GM18867 (cell line): ENCODE measurements around the gene TMEM125.

Experiments used
- ATAC-seq: cut with Tn5 transposase; IDR thresholded peaks from one replicate; pipeline ENCODE4 v1.9.1; 2021; ENCODE audit warnings: mild to moderate bottlenecking, moderate library complexity; ENCODE audit not compliant: unreplicated experiment

Gene TMEM125

DNA sequence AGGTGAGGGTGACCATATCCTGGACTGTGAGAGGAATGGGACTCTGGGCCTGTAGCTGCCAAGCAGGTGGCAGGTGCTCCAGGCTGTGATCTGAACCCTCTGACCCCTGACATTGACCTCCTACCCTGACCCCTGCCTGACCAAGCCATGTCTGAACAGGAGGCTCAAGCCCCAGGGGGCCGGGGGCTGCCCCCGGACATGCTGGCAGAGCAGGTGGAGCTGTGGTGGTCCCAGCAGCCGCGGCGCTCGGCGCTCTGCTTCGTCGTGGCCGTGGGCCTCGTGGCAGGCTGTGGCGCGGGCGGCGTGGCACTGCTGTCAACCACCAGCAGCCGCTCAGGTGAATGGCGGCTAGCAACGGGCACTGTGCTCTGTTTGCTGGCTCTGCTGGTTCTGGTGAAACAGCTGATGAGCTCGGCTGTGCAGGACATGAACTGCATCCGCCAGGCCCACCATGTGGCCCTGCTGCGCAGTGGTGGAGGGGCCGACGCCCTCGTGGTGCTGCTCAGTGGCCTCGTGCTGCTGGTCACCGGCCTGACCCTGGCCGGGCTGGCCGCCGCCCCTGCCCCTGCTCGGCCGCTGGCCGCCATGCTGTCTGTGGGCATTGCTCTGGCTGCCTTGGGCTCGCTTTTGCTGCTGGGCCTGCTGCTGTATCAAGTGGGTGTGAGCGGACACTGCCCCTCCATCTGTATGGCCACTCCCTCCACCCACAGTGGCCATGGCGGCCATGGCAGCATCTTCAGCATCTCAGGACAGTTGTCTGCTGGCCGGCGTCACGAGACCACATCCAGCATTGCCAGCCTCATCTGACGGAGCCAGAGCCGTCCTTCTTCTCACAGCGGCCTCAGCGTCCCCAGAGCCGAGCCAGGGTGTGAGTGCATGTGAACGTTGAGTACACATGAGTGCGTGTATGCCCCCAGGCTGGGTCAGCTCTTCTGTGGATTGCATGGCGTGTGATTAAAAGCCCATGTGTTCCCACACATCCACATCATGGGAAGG, 3.1 kb downstream of the TMEM125 start:
- no peak for ATAC-seq

DNA sequence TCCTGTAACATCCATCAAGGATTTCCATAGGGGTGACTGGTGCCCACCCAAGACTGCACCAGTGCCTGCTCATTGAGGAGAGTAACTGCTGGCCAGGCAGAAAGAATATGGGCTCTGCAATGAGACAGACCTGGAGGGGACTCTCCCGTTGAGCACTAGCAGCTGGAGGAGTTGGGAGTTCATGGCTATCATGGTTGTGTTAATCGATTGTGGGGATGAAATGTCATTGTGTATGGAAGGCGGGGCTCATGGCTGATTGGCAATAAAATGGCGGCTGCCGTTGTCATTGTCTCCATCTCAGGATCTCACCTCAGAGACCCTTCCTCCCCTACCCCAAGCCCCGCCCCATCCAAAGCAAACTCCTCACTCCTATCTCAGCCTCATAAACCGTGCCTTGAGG, 3.9 kb downstream of the TMEM125 start:
- no peak for ATAC-seq

- no peak for ATAC-seq
These were observed 4.5 kb downstream of the TMEM125 start for GRCh38 chr1:43274125-43274803.

GRCh38 chr1:43274804-43275180, 5.0 kb downstream of the TMEM125 start:
- ATAC-seq: no peak

DNA sequence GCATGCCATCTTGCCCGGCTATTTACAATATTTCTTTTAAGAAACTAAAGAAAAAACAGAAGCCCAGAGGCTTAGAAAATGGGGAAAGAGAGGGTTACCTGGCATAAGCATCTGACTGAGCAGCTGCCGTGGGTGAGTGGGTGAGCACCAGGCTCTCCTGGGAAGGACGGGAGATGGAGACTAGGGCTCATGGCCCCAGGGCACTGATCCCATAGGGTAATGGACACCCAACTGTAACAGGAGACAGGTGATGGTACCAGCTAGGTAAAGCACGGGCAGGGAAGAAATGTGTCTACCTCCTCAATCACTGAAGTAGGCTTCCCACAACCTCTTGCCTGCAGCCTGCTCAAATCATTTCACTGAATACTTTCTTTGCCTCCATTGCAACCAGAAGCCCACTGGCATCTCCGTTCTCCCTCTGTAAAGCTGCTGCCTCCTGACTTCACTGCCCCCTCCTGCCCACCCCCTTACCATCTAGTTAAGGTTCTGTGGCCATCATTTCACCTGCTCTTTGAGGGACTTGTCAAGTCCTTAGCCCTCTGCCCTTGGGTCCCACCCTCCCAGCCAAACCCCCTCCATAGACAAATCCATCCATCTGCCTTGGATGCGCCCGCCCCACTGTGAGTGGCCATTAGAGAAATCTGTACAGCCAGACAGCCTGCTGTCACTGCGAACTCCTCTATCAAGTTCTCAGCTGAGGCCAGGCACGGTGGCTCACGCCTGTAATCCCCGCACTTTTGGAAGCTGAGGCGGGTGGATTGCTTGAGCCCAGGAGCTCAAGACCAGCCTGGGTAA, 6.2 kb downstream of the TMEM125 start:
- ATAC-seq: no peak

- no peak for ATAC-seq
These were observed 6.9 kb downstream of the TMEM125 start for GRCh38 chr1:43276673-43277072.

DNA sequence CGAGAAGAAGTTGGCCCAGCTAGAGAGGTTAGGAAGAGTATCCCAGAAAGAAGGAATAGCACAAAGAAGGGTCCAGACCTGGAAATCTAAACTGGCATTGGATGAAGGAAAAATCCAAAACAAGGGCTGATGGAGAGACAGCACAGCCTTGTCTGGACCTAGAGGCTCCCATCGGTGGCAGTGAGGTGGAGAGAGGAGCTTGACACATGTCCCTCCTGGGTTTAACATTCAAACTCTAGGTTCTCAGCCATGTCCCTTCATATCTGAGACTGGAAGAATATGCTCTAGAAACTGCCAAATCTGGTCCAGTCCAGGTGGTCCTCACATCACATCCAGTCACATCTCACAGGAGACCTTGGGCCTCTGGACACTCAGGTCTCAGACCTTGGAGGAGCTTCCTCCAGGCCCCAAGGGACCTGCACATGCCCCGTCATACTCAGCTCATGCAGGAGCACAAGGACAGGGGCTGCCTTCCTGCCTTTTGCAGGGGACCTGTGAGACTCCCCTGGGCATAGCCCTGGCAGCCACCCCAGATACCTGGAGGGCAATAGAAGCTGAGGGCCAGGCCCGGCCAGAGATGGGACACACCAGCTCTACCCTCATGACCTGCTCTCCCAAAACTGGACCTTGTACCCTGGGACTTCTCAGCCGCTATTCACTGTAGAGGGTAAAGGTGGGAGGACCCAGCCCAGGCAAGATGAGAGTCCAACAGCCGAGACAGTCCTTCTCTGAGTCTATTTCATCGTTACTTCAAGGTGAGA, 7.5 kb downstream of the TMEM125 start:
- ATAC-seq: no peak

DNA sequence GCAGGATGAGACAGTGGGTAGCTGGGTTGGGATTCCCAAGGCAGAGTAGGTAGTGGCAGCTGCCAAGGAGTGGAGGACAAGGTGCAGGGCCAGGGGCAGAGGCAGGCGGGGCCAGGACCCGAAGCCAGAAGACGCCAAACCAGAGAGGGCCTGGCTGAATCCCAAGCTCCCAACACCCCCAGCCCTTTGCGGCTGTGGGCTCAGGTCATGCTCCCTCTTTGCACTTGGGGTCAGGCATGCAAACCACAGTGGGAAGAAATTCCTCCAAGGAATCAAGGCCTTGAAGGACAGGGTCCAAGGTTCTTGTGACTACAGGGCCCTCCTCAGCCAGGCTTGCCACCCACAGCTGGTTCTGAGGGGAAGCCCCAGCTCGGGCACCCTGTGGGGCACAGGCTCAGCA, 9.4 kb downstream of the TMEM125 start:
- no peak for ATAC-seq

GRCh38 chr1:43279666-43280065, 9.9 kb downstream of the TMEM125 start:
- ATAC-seq: no peak

DNA sequence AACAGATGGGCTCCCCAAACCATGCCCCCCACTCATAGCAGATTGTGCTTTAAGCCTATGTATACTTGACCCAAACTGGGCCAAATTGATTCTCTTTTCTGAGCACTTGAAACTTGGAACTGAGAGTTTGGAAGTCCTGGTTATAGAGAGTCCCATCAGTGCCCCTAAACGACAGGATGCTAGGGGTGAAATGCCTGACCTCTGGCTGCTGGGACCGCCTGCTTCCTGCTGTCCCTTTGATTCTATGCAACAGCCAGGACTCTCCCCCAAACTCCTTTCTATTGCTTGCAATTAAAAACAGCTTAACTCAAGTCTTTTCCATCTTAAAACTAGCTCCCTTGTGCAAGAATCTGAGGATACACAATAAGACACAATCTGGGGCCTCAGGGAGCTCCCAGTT, 10.9 kb downstream of the TMEM125 start:
- ATAC-seq: no peak

GRCh38 chr1:43282220-43283195, 12.7 kb downstream of the TMEM125 start:
- ATAC-seq: no peak

DNA sequence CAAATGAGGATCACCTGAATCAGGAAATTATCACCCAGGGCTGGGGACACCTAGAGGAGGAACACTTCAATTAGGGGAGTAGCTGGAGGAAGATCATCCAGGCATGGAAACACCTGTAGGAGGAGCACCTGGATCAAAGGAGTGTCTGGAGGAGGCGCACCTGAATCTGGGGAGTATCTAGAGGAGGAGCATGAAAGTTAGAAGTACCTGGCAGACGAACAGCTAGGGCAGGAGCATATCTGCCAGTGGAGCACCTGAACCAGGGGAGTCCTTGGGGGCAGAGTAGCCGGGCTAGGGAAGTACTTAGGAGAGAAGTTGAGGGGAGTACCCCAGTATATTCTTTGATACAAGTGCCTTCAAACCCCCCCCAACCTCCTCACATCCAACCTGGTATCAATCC, 14.3 kb downstream of the TMEM125 start:
- no peak for ATAC-seq

- ATAC-seq: no peak
These were observed 14.8 kb downstream of the TMEM125 start for GRCh38 chr1:43284546-43285110.

DNA sequence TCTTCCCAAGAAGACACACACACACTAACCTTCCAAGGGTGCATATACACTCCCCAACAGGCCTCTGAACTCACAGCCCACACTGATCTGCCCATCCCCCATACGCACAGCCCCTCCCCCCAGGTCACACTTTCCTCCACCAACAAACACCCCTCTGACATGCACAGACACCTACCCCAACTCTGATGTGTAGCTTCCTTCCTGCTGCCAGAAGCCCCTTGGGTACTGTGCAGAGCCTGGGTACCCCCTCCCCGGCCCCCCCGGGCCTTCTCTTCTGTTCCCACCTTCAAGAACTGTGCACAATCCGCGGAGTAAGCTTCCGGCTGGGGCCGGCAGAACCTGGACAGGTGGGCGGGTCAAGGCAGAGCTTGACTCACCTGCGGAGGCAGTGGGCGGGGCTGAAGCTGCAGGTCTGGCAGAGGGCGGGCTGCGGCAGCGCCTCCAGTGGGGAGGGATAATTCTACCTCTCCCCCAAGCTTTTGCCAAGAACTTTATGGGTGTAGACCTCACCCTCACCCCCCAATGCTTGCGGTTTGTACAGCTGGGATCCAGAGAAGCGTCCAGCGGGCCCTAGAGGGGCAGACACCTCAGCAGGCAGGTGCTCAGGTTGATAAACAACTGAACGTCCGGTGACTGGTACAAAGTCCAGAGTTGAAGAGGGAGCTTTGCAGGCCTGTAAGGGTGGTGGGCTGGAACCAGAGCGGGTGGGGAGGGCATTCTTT, 15.6 kb downstream of the TMEM125 start, which contains the start of gene C1orf210:
TSS of gene C1orf210 (minus strand) at position 313 of the 722 bp plus-strand sequence. CDS start 2,311 bp downstream, outside the sequence.
- ATAC-seq: no peak

- ATAC-seq: no peak
These were observed 16.3 kb downstream of the TMEM125 start for GRCh38 chr1:43286115-43286514.

DNA sequence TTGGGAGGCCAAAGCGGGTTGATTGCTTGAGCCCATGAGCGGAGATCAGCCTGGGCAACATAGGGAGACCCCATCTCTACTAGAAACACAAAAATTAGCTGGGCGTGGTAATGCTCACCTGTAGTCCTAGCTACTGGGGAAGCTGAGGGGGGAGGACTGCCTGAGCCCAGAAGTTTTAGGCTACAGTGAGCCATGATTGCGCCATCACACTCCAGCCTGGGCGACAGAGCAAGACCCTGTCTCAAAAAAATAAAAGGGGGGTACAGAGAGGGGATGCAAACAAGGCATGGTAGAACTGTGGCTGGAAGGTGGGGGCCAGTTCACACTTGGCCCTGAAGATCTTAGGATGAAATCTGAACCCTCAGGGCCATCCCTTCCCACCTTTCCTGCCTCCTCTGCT, 16.8 kb downstream of the TMEM125 start:
- no peak for ATAC-seq

- no peak for ATAC-seq
These were observed 18.4 kb downstream of the TMEM125 start for GRCh38 chr1:43288058-43288784.
